OCI-M1 (cell line): ENCODE measurements around the gene SMIM11.
"Not testable (repeated sequence)": the region's sequence is repeated elsewhere in the genome, so short reads cannot be mapped to it uniquely, and the experiment has no call there.

Experiments used
- DNase-seq: peaks from one replicate; lab custom pipeline; 2025; lab: John Stamatoyannopoulos, UW

SMIM11 gene

DNA sequence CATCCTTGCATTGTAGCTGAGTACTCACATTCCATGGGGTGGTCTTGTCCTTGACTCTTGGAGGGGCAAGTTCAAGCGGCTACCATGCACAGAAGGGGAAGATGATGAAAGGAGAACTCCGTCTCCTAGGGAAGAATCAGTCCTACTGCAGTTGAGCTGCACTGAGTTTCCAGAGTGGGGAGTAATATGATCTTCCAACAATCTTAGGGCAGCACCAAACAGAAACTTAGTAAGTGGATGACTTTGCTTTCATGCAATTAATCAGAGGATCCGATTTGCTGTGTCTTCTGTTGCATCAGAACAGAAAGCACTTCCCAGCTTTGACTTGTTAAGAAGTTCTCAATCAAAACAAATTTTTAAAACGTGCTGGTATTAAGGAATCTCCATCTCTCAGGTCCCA, 48.5 kb downstream of the SMIM11 start, which contains the start of gene SMIM34:
Gene SMIM34, minus strand, starts transcription at position 147 of the 400 bp plus-strand sequence. Its CDS starts 112 bp downstream, at position 35.
- not testable (repeated sequence) for DNase-seq

DNA sequence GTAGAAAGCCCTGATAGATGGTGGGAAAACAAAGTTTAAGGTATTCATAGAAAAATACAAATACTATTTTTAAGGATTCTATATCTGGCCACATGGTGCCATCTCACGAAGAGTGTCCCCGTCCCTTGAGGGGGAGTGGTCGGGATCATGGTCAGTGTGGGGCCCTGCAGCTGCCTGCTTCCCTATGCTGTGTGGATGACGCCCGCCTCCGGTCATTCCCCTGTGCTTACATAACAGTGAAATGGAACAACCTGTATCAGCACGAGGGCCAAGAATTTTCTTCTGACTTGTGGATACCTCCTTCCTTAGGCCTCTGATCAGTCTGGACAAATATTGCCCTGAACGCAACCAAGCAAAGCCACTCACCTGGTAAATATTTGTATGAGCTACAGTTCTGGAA, 52.0 kb downstream of the SMIM11 start:
- DNase-seq, result not testable (repeated sequence)

DNA sequence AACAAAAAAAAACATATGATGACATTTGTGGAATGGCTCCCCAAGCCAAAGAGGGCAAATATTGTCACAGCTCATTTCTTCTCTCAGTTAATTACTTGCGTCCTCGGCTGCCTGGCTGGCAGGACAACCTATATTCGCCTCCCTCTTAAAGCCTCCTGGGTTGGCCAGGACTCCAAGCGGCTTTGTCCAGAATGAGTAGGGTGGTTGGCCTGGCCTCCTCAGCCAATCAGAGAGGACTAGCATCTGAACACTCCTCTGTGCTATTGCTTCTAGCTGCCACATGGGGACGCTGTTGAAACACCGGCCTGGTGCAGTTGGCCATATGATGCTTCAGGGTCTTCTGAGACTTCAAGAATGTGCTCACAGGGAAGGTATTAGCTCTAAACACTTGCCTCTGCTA, 53.1 kb downstream of the SMIM11 start:
- DNase-seq, result not testable (repeated sequence)

DNA sequence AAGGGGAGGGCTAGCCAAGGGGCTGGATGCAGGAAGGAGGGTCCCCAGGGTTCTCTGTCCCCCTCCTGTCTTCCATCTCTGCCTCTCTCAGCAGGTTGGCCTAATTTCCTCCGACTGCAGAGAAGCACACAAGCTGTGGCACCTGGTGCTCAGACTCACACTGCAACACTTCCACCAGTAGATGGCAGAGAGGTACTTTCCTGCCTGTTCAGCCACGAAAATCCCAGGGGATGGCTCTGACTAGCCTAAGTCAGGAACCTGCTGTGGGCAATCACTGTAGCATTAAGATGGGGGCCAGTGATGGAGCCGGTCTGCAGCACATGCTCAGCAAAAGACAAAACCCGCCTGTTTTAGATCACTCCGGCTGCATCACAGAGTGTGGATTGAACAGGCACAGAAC, 54.4 kb downstream of the SMIM11 start:
- not testable (repeated sequence) for DNase-seq
